ENCODE results near the gene GYPC. TPM values are rescaled to one million over a fixed set of nuclear protein-coding genes. Genes with fewer than 3 reads are reported as not detected.

GYPC gene
- polyA plus RNA-seq, 1 experiment = 236 TPM

DNA sequence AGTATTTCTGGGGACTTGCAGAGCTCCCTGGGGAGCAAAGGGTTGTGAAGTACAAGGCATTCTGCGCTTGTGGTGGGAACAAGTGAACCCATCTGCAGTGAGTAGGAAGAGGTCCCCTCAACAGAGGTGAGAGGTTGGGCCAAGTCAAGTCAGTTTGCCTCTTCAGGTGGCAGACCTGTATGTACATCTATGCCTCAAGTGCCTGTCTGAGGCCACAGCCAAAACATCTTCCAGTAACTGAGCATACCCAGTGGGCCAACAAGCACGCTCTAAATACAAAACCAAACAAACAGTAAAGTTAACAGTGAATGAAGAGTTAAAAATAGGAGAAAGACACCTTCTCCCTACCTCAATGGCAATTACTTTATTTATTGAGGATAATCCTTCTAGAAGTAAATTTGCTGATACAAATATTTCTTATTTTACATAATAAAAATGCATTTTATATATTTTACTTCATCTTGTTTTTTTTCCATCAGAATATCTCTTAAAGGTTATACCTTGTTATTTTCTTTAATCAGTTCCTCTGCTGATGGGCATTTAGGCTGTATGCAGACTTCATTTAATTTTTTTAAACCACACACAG is 2.5 kb downstream of the GYPC start:
- no peak for DNase-seq (ENCODE audit: low read depth)
- POLR2A ChIA-PET = no interaction called here
- Histone ChIP-seq H3K27me3 (ENCODE audit: control insufficient read depth, insufficient read depth, low read length) (no peaks in the 10 kb centered on the region), H3K4me3 (ENCODE audit: low read depth, low read length) (no peak overlapping the region), H3K36me3 (ENCODE audit: control insufficient read depth, insufficient read depth, low read length) (peaks cover 5% of the 10 kb centered on the region)
- TF ChIP-seq CTCF (IDR thresholded peaks at IDR 0.05; ENCODE audit: insufficient read depth, low read depth, low read length) = no peak
- CTCF ChIA-PET = interaction anchor here (0.7 kb wide), 1 partner anchor 30 kb away, joined by 3 read pairs; no protein-coding TSS in a partner anchor

DNA sequence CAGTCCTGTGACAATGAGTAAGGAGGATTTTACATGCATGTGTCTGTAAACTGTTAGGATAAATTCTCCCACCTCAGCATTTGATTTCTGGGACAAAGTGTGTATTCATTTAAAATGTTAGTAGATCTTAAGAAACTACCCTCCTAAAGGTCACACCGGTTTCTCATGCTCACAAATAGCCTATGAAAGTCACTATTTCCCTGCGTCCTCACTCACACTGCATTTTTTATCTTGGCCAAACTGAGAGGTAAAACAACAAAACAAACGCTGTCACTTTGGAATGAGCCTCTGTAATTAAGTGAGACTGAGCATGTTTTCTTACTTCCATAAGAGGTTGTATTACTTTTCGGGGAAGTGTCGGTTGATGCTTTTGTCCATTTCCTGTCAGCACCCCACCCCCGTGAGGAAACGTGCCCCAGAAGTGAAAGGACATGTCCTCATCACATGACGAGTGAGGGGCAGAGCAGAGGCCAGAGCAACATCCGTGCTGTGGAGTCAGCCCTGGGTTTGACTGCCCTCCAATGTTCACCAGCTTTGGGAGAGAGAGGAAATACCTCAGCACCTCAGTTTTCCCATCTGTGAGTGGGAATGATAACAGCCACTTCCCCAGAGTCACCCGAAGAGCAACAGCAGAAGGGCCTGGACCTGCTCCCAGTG is 3.1 kb downstream of the GYPC start:
- no peak for DNase-seq (ENCODE audit: low read depth)
- Histone ChIP-seq H3K36me3 (ENCODE audit: control insufficient read depth, insufficient read depth, low read length) (peaks cover 7% of the 10 kb centered on the region), H3K27me3 (ENCODE audit: control insufficient read depth, insufficient read depth, low read length) (no peaks in the 10 kb centered on the region), H3K4me3 (ENCODE audit: low read depth, low read length) (0 out of 2 replicates have a peak overlapping the region, but pooled peaks have one; percentile 2)
- ChIA-PET POLR2A (no interaction called here), CTCF (no interaction called here)
- TF ChIP-seq CTCF (IDR thresholded peaks at IDR 0.05; ENCODE audit: insufficient read depth, low read depth, low read length) = no peak

GRCh38 chr2:126659562-126660467 is 3.9 kb downstream of the GYPC start:
- POLR2A ChIA-PET = no interaction called here

DNA sequence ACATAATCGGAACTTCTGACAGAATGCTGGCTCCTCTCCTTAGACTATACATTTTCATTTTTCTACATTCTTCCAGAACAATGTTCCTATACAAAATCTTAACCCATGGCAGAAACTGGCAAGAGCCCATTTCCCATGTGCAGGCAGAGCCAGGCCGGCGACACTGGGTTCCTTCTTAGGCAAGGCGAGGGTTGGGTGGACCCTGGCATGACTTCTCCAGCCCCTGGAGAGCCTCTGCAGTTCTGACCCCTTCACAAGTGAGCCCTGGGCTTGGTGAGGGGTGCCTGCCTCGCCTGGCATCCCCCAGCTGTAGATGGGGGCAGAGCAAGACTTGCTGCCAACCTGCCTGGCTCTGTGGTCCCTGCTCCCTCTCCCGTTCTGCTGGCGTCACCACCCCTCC is 5.0 kb downstream of the GYPC start:
- Histone ChIP-seq H3K4me3 (ENCODE audit: low read depth, low read length) (no peak overlapping the region), H3K36me3 (ENCODE audit: control insufficient read depth, insufficient read depth, low read length) (peaks cover 7% of the 10 kb centered on the region), H3K27me3 (ENCODE audit: control insufficient read depth, insufficient read depth, low read length) (no peaks in the 10 kb centered on the region)
- POLR2A ChIA-PET = no interaction called here
- DNase-seq (ENCODE audit: low read depth) = no peak
- CTCF ChIA-PET = no interaction called here
- no peak for TF ChIP-seq CTCF (IDR thresholded peaks at IDR 0.05; ENCODE audit: insufficient read depth, low read depth, low read length)

More at GRCh38 chr2:126659562-126660467, 3.9 kb downstream of the GYPC start:
- DNase-seq (ENCODE audit: low read depth) = no peak
- CTCF ChIA-PET = interaction anchor here (1.1 kb wide), 1 partner anchor 12 kb away, joined by 3 read pairs; no protein-coding TSS in a partner anchor
- no peak for TF ChIP-seq CTCF (IDR thresholded peaks at IDR 0.05; ENCODE audit: insufficient read depth, low read depth, low read length)
- Histone ChIP-seq H3K27me3 (ENCODE audit: control insufficient read depth, insufficient read depth, low read length) (no peaks in the 10 kb centered on the region), H3K36me3 (ENCODE audit: control insufficient read depth, insufficient read depth, low read length) (peaks cover 7% of the 10 kb centered on the region), H3K4me3 (ENCODE audit: low read depth, low read length) (no peak overlapping the region)
